Measurements from ENCODE around the gene POU2F3. TPM values are rescaled to one million over a fixed set of nuclear protein-coding genes. Genes with fewer than 3 reads are reported as not detected.
A peak's percentile ranks its signal among the peaks of the same experiment; 100 is the strongest.

POU2F3 gene
- total and polyA plus RNA-seq, 2 of the 13 experiments (the other 11 are each of a cell fraction or from before 2014, with no cell fraction given) = not detected

GRCh38 chr11:120197977-120198376 lies 42.0 kb upstream of the POU2F3 start (continued):
- no peak for TF ChIP-seq ARID3A (IDR thresholded peaks at IDR 0.05; ENCODE audit: low read depth, low read length)
- TF ChIP-seq NFYB (CRISPR knock-in tag; IDR thresholded peaks at IDR 0.05) = no peak
- no peak for TF ChIP-seq RBFOX2 (IDR thresholded peaks at IDR 0.05; ENCODE audit: low read depth, low read length)
- TF ChIP-seq ZBTB42 (CRISPR knock-in tag; IDR thresholded peaks at IDR 0.05) = peak; percentile 99
- TF ChIP-seq FOXP4 (CRISPR knock-in tag; IDR thresholded peaks at IDR 0.05) = peak; percentile 8; the same call in 1 of the 2 replicates
- no peak for TF ChIP-seq ZNF7 (CRISPR knock-in tag; IDR thresholded peaks at IDR 0.05)
- no peak for TF ChIP-seq ATF3 (CRISPR knock-in tag; IDR thresholded peaks at IDR 0.05)
- TF ChIP-seq RBM22 (optimal IDR thresholded peaks at IDR 0.05; ENCODE audit: low read length) = no peak
- no peak for TF ChIP-seq CCAR2 (optimal IDR thresholded peaks at IDR 0.05; ENCODE audit: low read depth, low read length)
- TF ChIP-seq CEBPG (CRISPR knock-in tag; IDR thresholded peaks at IDR 0.05) = no peak
- TF ChIP-seq REXO4 (CRISPR knock-in tag; IDR thresholded peaks at IDR 0.05; ENCODE audit: borderline replicate concordance) = no peak
- no peak for TF ChIP-seq SRF (IDR thresholded peaks at IDR 0.05; ENCODE audit: low read depth, low read length)
- no peak for TF ChIP-seq TEAD3 (CRISPR knock-in tag; optimal IDR thresholded peaks at IDR 0.05; ENCODE audit: borderline replicate concordance)
- no peak for TF ChIP-seq ZFP91 (CRISPR knock-in tag; IDR thresholded peaks at IDR 0.05; ENCODE audit: borderline replicate concordance)
- 0 out of 2 replicates have a peak, but pooled peaks have one; percentile 3 for TF ChIP-seq IRF2 (CRISPR knock-in tag; IDR thresholded peaks at IDR 0.05)
- TF ChIP-seq TEF (CRISPR knock-in tag; IDR thresholded peaks at IDR 0.05) = no peak
- TF ChIP-seq MLLT10 (CRISPR knock-in tag; IDR thresholded peaks at IDR 0.05) = no peak
- TF ChIP-seq ZNF280B (CRISPR knock-in tag; IDR thresholded peaks at IDR 0.05; ENCODE audit: borderline replicate concordance) = no peak
- TF ChIP-seq, protein P1, sequence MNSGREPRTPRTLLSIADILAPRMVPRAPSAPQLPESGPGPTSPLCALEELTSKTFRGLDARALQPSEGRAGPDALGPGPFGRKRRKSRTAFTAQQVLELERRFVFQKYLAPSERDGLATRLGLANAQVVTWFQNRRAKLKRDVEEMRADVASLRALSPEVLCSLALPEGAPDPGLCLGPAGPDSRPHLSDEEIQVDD (CRISPR knock-in tag; IDR thresholded peaks at IDR 0.05; ENCODE audit: borderline replicate concordance) = no peak
- no peak for TF ChIP-seq ZNF703 (CRISPR knock-in tag; IDR thresholded peaks at IDR 0.05; ENCODE audit: borderline replicate concordance)
- TF ChIP-seq ZNF460 (CRISPR knock-in tag; IDR thresholded peaks at IDR 0.05; ENCODE audit: borderline replicate concordance) = no peak
- no peak for TF ChIP-seq TARDBP (CRISPR knock-in tag; IDR thresholded peaks at IDR 0.05)
- no peak for TF ChIP-seq HNRNPL (IDR thresholded peaks at IDR 0.05; ENCODE audit: low read depth, low read length)
